Stimulated activated CD8-positive, alpha-beta memory T cell treated with anti-CD3 and anti-CD28 coated beads, Interleukin-4, amount 100 ng/mL, for 1 hour (primary cell): ENCODE measurements around the gene AZU1.
"Not testable (repeated sequence)": the region's sequence is repeated elsewhere in the genome, so short reads cannot be mapped to it uniquely, and the experiment has no call there.

ENCODE experiments used
- DNase-seq, 2 donors: peaks; one replicate each; pipeline ENCODE4 v3.0.0-alpha.2; 2020; ENCODE audit warnings: low read depth in 2 of 2, low spot score in 1 of 2

AZU1 gene

DNA sequence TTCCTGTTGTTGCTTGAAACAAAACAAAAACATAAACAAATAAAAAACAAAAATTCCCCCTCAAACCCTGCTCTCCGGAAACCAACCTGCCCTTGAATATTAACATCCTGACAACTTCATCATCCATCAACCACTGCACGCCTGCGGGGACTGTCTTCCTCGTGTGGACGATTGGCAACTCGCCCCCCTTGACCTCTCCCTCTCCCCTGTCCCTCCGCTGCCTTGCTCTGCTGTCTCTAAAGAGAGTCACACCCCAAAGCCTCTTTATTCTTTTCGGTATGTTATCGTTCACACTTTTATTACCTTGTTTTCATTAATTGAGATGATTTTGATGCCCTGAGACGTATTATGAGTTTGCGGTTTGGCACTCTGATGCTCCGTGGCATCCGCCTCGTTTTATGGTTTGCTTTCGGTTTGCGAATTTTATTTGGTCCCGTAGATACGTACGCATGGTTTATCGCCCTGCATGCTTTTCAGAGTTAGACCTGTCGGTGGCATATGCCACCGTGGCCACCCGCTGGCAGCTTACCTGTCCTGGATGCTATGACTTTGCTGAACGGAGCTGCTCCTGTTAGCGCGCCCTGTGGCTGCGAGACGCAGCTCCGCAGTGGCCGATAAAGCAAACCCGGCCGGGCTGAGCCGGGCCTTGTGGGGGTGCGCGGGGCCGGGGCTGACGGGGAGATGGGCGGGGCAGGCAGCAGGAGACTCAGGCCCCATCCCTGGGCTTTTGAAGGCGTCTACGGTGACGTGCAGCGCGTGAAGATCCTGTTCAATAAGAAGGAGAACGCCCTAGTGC lies 19.8 kb upstream of the AZU1 start:
- DNase-seq, result no peak

DNA sequence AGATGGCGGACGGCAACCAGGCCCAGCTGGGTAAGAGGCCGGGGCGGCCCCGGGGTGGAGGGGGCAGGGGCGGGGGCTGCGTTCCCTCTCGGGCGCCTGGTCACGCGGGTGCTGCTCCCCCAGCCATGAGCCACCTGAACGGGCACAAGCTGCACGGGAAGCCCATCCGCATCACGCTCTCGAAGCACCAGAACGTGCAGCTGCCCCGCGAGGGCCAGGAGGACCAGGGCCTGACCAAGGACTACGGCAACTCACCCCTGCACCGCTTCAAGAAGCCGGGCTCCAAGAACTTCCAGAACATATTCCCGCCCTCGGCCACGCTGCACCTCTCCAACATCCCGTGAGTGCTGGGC lies 19.2 kb upstream of the AZU1 start:
- DNase-seq, result no peak

DNA sequence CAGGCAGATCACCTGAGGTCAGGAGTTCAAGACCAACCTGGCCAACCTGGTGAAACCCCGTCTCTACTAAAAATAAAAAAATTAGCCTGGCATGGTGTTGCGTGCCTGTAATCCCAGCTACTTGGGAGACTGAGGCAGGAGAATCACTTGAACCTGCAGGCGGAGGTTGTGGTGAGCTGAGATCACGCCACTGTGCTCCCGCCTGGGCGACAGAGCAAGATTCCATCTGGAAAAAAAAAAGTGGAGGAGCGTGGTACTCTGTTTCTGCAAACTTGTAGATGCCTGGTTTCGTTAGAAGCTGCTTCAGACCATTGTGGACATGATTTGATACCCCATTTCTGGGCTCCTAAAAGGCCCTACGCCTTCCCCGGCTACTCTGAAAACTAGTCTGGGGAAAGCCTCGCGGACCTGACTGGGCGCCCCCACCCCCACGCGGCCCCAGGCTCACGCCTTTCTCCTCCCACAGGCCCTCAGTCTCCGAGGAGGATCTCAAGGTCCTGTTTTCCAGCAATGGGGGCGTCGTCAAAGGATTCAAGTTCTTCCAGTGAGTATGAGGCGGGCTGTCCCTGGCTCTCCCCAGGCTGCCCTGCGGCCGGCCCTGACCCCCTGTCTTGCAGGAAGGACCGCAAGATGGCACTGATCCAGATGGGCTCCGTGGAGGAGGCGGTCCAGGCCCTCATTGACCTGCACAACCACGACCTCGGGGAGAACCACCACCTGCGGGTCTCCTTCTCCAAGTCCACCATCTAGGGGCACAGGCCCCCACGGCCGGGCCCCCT lies 17.4 kb upstream of the AZU1 start:
- no peak for DNase-seq

DNA sequence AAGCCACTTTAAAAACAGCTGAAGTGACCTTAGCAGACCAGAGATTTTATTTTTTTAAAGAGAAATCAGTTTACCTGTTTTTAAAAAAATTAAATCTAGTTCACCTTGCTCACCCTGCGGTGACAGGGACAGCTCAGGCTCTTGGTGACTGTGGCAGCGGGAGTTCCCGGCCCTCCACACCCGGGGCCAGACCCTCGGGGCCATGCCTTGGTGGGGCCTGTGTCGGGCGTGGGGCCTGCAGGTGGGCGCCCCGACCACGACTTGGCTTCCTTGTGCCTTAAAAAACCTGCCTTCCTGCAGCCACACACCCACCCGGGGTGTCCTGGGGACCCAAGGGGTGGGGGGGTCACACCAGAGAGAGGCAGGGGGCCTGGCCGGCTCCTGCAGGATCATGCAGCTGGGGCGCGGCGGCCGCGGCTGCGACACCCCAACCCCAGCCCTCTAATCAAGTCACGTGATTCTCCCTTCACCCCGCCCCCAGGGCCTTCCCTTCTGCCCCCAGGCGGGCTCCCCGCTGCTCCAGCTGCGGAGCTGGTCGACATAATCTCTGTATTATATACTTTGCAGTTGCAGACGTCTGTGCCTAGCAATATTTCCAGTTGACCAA lies 16.7 kb upstream of the AZU1 start:
- DNase-seq, result no peak

DNA sequence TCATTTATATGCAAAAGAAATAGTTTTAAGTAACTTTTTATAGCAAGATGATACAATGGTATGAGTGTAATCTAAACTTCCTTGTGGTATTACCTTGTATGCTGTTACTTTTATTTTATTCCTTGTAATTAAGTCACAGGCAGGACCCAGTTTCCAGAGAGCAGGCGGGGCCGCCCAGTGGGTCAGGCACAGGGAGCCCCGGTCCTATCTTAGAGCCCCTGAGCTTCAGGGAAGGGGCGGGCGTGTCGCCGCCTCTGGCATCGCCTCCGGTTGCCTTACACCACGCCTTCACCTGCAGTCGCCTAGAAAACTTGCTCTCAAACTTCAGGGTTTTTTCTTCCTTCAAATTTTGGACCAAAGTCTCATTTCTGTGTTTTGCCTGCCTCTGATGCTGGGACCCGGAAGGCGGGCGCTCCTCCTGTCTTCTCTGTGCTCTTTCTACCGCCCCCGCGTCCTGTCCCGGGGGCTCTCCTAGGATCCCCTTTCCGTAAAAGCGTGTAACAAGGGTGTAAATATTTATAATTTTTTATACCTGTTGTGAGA lies 16.1 kb upstream of the AZU1 start:
- DNase-seq, result no peak

DNA sequence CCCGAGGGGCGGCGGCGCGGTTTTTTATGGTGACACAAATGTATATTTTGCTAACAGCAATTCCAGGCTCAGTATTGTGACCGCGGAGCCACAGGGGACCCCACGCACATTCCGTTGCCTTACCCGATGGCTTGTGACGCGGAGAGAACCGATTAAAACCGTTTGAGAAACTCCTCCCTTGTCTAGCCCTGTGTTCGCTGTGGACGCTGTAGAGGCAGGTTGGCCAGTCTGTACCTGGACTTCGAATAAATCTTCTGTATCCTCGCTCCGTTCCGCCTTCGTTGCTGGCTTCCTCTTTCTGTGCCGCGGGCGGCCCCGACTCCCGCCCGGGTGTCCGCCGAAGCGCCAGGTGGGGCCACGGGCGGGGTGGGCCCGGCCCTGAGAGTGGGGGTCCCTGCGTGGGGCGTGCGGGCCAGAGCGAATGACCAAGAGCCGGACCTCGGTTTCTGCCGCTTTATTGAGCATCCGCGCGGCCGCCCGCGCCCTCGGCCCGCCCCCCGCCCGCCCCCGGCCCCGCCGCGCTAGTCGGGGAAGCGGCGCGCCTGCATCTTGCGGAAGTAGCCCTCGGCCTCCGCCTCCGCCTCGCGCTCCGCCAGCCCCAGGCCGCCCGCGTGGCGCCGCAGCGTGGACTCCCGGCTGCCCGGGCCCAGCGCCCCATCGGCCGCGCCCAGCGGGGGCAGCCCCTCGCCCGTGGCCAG lies 15.4 kb upstream of the AZU1 start:
- no peak for DNase-seq

DNA sequence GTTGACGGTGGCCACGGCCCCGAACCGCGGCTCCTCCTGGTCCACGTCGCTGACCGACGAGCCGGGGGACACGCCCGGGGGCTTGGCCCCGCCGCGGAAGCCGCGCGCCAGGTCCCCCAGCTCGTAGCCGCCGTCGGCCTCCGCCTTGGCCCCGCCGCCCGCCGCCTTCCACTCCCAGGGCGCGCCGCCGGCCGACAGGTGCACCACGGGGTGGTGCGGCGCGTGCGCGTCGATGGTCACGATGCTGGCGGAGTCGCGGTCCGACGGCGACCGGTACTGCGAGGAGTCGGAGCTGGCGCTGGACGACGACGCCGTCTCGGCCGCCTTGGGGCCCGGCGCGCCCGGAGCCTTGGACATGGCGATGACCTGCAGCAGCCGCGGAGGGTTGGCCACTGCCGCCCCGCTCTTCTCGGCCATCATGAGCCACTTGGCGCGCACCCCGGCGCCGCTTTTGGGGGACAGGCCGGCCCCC lies 14.9 kb upstream of the AZU1 start:
- no peak for DNase-seq

DNA sequence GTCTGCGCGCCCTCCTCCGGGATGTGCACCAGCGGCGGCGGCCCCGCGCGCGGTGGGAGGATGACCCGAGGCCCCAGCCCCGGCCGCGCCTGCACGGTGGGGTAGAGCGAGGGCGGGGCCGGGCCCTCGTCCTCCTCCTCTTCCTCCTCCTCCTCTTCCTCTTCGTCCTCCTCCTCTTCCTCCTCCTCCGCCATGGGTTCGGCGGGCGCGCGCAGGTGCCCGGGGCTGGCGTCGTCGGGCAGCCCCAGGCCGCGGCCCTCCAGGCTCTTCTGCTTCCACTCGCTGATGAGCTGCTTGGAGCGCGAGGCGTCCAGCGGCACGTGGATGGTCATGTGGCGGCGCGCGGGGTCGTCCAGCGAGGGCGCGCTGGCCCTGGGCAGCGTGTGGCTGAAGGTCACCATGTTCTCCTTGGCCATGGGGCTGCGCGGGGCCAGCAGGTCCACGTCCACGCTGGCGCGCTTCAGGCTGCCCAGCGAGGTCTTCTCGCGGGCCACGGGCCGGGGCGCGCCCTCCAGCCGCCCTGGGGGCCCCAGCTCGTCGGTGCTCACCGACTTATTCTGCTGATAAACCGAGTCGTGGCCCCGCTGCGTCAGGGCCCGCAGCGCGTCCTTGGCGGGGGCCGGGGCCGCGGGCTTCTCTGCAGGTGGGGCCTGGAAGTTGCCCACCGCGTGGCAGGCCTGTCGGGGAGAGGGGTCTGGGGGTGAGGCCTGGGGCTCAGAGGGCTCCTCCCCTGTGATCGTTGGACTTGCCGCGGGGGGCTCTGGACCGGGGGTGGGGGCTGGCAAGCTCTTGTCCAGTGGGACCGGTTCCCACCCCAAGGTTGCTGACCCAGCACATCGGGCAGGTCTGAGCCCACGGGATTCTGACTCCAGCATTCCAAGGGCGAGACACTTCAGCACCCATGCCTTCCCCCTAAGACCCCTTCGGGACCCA lies 14.2 kb upstream of the AZU1 start:
- no peak for DNase-seq

DNA sequence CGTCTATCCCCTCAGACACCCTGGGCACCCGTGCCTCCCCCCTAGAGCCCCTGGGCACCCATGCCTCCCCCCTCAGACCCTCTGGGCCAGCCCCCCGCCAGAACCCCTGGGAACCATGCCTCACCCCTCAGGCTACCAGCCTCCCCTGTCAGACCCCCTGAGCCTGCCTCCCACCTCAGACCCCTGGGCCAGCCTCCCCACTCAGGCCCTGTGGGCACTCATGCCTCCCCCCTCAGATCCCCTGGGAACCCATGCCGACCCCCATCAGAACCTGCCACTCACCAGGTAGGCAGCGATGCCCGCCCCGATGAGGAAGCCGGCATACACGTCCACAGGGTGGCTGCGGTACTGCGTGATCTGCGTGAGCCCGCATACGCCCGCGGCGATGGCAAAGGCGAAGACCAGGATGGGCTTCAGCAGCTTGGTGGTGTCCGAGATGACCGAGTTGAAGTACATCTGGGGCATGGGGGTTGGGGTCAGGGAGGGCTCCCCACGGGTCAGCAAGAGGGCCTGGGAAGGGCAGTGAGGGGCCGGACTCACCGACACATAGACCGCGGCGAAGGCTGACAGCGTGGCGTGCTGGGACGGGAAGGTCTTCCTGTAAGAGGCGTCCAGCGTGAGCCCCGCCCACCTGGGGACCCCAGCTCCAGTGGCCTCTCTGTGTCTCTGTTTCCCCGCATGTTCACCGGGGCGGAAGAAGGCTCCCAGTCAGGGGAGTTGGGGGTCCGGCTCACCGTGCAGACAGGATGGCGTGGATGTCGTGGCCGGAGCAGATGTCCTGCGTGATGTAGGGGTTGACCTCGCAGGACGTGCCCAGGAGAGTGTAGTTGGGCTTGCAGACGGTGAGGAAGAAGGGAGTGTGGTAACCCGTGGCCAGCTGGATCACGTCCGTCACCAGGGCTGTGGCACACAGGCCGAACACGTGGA lies 13.2 kb upstream of the AZU1 start:
- DNase-seq, result no peak

DNA sequence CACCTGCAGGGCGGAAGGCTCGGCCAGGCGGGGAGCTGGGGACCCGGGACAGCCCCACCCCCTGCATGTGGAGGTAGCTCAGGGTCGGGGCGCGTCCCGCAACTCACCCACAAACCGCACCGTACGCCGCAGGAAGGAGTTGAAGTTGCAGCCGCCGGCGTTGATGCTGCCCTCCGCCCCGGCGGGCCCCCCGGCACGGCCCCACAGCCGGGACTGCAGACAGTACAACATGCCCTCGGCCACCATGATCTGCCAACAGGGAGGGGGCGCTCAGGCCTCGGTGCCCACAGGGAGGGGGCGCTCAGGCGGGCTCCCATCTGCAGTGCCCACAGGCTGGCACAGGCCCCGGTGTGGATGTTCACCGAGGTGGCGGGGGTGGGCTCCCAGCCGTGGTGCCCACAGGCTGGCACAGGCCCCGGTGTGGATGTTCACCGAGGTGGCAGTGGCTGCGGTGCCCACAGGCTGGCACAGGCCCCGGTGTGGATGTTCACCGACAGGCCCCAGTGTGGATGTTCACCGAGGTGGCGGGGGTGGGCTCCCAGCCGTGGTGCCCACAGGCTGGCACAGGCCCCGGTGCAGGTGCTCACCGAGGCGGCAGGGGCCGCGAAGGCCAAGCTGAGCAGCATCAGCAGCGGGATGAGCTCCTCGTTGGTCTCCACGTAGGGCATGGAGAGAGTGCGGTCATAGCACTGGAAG lies 12.4 kb upstream of the AZU1 start:
- DNase-seq, result no peak

DNA sequence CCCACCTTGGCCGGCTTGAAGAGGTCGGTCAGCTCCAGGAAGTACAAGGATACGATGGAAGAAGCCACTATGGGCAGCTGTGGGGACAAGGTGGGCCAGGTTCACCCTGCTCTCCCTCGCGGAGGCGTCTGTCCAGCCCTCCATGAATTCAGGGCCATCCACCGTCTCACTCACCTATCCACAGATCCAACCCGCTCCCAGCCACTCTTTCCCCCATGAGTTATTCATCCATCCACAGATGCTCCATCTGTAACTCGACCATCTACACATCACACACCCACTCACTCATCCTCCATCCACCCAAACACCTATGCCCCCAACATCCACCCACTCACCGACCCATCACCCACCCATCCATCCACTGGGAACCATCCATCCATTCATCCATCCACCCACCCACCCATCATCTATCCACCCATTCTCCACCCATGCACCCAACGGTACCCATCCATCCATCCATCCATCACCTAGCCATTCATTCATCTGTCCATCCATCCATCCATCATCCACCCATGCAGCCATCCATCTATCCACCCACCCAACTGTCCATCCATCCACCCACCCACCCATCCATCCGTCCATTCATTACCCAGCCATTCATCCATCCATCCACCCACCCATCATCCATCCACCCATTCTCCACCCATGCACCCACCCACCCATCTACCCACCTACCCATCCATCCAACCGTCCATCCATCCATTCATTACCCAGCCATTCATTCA lies 11.7 kb upstream of the AZU1 start:
- DNase-seq, result no peak

DNA sequence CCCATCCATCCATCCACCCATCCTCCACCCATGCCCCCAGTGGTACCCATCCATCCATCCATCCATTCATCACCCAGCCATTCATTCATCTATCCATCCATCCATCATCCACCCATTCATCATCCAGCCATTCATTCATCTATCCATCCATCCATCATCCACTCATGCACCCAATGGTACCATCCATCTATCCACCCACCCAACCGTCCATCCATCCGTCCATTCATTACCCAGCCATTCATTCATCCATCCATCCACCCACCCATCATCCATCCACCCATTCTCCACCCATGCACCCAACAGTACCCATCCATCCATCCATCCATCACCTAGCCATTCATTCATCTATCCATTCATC lies 11.2 kb upstream of the AZU1 start:
- DNase-seq, result no peak

DNA sequence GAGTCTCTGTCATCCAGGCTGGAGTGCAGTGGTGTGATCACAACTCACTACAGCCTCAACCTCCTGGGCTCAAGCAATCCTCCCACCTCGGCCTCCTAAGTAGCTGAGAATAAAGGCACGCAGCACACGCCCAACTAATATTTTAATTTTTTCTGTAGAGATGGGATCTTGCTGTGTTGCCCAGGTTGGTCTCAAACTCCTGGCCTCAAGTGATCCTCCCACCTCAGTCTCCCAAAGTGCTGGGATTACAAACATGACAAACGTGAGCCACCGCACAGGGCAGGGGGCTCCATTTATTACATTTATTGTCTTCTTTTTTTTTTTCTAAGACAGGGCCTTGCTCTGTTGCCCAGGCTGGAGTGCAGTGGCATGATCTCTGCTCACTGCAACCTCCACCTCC lies 7.4 kb upstream of the AZU1 start:
- not testable (repeated sequence) for DNase-seq

DNA sequence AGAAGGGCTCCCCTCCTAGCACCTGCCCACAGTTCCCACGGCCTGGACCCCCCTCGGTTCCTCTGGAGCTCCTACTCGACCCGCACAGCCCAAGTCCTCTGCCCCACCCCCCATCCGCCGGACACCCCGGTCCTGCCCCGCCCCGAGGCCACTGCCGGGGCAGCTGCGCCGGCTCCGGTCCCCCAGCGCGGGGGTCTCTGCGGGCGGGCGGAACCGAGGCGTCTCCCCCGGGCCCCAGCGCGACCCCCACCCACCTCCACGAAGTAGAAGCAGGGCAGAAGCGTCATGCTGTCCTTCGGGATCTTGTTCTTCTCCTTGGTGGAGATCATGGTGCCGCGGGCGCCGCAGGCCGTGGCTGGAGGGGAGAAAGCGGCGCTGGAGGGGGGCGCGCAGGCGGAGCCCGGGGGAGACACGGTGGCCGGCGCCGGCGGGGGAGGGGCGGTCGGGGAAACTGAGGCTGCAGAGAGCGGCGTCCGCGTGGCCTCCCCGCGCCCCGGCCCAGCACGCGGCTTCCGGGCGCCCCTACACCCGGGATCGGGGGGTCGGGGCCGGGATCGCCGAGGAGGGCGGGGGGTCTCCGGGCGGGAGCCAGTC lies 6.3 kb upstream of the AZU1 start:
- DNase-seq, result no peak

DNA sequence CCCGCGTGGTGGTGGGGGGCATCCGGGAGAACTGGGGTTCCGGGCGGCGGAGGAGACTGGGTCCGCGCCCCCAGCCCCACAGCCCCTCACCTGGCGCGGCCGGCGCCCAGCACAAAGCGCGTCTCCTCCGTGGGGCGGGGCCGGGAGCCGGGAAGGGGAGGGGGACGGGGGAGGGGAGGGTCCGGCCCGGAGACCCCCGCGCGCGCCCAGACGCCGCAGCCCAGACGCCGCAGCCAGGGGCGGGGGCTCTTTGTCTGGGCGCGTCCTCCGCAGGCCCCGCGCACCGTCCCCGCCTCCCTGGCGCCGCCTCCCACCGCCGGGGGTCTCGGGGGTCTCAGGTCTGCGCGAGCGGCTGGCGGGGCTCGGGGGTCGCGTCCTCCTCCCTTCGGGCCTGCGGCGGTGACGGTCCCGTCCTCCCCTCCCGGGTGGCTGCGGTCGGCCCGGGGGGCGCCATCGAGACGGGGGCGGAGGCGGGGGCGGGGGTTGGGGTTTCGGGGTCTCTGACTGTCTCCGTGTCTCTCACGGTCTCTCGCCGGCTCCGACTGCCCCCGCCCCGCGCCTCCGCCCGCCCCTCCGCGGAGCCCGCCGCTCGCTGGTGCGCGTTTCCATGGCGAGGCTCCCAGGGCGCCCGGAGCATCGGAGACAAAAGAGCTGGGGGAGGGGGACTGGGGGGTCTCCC lies 5.7 kb upstream of the AZU1 start, which contains the start of gene PLPPR3:
TSS of gene PLPPR3 (minus strand) at position 131 of the 679 bp plus-strand sequence. CDS start 396 bp downstream, outside the sequence.
- DNase-seq, result no peak

DNA sequence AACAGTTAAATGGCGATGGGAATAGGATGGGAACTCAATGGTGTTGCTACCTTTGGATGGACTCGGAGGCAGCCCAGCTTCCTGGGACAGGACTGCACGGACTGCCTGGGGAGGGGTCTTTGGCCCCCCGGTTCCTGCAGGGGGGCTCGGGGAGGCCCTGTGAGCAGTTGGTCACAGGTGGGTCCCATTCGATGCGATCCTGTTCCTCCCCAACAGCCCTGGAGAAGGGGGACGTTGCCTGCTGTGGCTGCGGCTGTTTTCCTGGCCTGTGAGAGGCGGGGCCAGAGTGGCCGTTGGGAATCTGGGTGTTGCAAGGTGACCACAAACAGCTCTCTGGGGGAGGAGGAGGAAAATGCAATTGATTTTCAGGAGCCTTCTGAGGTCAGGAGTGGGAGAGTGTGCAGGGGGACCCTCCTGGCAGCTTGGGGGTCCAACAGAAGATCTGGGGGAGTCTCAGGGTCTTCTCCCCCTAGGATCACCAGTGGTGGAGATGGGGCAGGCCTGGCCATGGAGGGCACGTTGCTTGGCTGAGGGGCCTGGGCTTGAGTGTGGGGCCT lies 4.0 kb upstream of the AZU1 start:
- no peak for DNase-seq

DNA sequence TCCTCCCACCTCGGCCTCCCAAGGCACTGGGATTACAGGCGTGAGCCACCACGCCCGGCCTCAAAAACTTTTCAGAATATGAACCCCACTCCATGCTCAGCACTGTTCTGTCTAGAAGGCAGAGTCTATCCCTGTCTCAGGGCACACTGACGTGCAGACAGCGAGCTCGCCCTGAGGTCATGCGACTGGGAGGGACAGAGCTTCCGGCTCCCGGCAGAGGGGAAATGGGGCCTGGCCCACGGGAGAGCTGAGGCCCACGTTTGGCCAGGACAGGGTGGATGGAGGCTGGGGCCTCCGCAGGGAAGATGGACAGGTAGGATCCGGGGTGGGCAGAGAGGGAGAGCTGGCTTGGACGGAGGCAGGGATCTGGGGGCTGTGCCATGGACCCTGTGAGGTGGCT lies 2.8 kb upstream of the AZU1 start:
- no peak for DNase-seq
